ENCODE data around the gene RUFY4.

Gene RUFY4

DNA sequence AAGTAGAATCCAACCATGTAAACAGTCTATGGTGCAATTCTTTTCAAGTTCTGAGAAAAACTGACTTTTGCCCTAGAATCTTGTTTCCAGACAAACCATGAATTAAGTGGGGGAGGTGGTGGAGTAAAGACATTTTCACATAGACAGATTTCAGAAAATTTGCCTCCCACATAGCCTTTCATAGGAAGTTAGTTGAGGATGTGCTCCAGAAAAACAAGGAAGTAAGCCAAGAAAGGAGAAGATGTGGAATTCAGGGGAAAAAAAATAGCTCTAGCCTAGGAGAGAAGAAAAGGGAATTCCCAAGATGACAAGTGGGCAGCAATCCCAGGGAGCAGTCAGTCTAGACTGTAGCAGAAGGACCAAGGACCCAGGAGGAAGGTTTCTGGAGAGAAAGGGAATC is 17.4 kb downstream of the RUFY4 start:
- H3K36me3 ChIP-seq (ENCODE audit: control insufficient read depth in 1 of 2, insufficient read depth in 2 of 2, low read length in 2 of 2): no peaks in the 10 kb centered on the region
- no peak overlapping the region for H2AK5ac ChIP-seq (ENCODE audit: low read length)

DNA sequence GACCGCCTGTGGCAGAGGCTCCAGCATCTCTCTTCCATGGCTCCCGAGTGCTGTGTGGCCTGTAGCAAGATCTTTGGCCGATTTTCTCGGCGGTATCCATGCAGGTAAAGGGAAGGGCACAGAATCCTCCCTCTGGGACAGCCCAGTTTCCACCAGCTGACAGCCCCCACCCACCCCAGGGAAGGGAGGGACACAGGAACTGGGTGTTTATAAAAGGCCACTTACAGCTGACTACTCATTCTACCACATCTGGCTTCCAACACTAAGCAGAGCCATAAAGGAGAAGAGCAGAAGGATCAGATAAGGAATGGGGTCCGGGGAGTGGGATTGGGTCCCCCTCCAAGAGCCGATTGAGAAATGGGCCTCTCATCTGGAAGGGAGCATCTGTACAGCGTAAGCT is 20.2 kb downstream of the RUFY4 start:
- Histone ChIP-seq H3K36me3 (ENCODE audit: control insufficient read depth in 1 of 2, insufficient read depth in 2 of 2, low read length in 2 of 2) (no peaks in the 10 kb centered on the region), H4K8ac (ENCODE audit: low read depth, low read length) (no peak overlapping the region), H3K79me2 (ENCODE audit: control insufficient read depth, insufficient read depth, low read length, poor library complexity) (no peaks in the 10 kb centered on the region), H3K4ac (ENCODE audit: low read depth, low read length) (no peak overlapping the region), H3K14ac (ENCODE audit: low read length) (no peak overlapping the region), H2BK120ac (ENCODE audit: insufficient read depth, low read length, poor library complexity) (no peak overlapping the region), H3K27ac (ENCODE audit: low read depth, low read length) (no peak overlapping the region), H3K23ac (ENCODE audit: low read length) (no peak overlapping the region), H4K91ac (ENCODE audit: low read depth, low read length) (no peak overlapping the region), H3K18ac (ENCODE audit: low read length) (no peak overlapping the region), H3K4me1 (ENCODE audit: control insufficient read depth in 1 of 2, insufficient read depth in 2 of 2, low read length in 2 of 2) (no peaks in the 10 kb centered on the region), H2BK5ac (ENCODE audit: low read depth, low read length, poor library complexity) (no peak overlapping the region), H3K4me2 (ENCODE audit: low read length) (no peak overlapping the region), H3K9me3 (ENCODE audit: insufficient read depth, low read depth, low read length) (peaks cover 2% of the 10 kb centered on the region), H2BK12ac (ENCODE audit: low read length) (no peak overlapping the region), H3K27me3 (ENCODE audit: insufficient read depth, low read length) (no peaks in the 10 kb centered on the region), H3K9ac (ENCODE audit: low read length) (no peak overlapping the region), H4K12ac (ENCODE audit: low read depth, low read length) (no peak overlapping the region), H3K4me3 (ENCODE audit: low read depth, low read length) (no peak overlapping the region), H3K79me1 (ENCODE audit: low read length) (no peaks in the 10 kb centered on the region), H2AK5ac (ENCODE audit: low read length) (no peak overlapping the region), H2AFZ (ENCODE audit: insufficient read depth, low read length, poor library complexity) (no peak overlapping the region)
- no CpG with 5 or more reads among the region's 8 CpGs for WGBS (ENCODE audit: extremely low coverage, insufficient coverage, insufficient read length)
- no peak for DNase-seq

More for the DNA sequence above, 17.4 kb downstream of the RUFY4 start:
- H2BK12ac ChIP-seq (ENCODE audit: low read length): no peak overlapping the region
- no peaks in the 10 kb centered on the region for H3K4me1 ChIP-seq (ENCODE audit: control insufficient read depth in 1 of 2, insufficient read depth in 2 of 2, low read length in 2 of 2)
- H2BK120ac ChIP-seq (ENCODE audit: insufficient read depth, low read length, poor library complexity): no peak overlapping the region
- H4K12ac ChIP-seq (ENCODE audit: low read depth, low read length): no peak overlapping the region
- H3K23ac ChIP-seq (ENCODE audit: low read length): no peak overlapping the region
- H3K27ac ChIP-seq (ENCODE audit: low read depth, low read length): no peak overlapping the region
- no peaks in the 10 kb centered on the region for H3K27me3 ChIP-seq (ENCODE audit: insufficient read depth, low read length)
- H3K4me2 ChIP-seq (ENCODE audit: low read length): no peak overlapping the region
- no peaks in the 10 kb centered on the region for H3K79me2 ChIP-seq (ENCODE audit: control insufficient read depth, insufficient read depth, low read length, poor library complexity)
- peaks cover 5% of the 10 kb centered on the region for H3K9me3 ChIP-seq (ENCODE audit: insufficient read depth, low read depth, low read length)
- no peak overlapping the region for H3K4ac ChIP-seq (ENCODE audit: low read depth, low read length)
- H3K18ac ChIP-seq (ENCODE audit: low read length): no peak overlapping the region
- no peak overlapping the region for H2AFZ ChIP-seq (ENCODE audit: insufficient read depth, low read length, poor library complexity)
- no peak overlapping the region for H4K8ac ChIP-seq (ENCODE audit: low read depth, low read length)
- H3K79me1 ChIP-seq (ENCODE audit: low read length): no peaks in the 10 kb centered on the region
- no peak overlapping the region for H3K9ac ChIP-seq (ENCODE audit: low read length)
- H3K4me3 ChIP-seq (ENCODE audit: low read depth, low read length): no peak overlapping the region
- no peak overlapping the region for H4K91ac ChIP-seq (ENCODE audit: low read depth, low read length)
- no peak for DNase-seq
- no peak overlapping the region for H2BK5ac ChIP-seq (ENCODE audit: low read depth, low read length, poor library complexity)
- no peak overlapping the region for H3K14ac ChIP-seq (ENCODE audit: low read length)

DNA sequence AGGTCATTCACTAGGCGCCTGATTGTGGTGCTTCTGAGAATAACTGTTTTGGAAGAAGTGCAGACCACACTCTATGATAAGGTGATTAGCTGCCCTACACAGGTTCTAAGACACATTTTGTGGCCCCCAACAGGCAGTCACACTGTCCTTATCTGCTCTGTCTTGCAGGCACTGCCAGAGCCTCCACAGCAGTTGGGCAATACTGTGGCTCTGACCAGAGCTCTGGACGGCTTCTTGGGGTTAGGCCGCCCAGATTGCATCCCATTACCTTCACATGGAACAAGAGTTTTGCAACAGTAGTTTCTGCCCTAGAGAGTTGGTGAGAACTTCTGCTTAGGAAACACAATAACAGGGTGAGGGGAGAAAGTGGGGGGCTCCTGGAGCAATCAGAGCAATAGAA is 22.7 kb downstream of the RUFY4 start:
- no peaks in the 10 kb centered on the region for H3K36me3 ChIP-seq (ENCODE audit: control insufficient read depth in 1 of 2, insufficient read depth in 2 of 2, low read length in 2 of 2)

DNA sequence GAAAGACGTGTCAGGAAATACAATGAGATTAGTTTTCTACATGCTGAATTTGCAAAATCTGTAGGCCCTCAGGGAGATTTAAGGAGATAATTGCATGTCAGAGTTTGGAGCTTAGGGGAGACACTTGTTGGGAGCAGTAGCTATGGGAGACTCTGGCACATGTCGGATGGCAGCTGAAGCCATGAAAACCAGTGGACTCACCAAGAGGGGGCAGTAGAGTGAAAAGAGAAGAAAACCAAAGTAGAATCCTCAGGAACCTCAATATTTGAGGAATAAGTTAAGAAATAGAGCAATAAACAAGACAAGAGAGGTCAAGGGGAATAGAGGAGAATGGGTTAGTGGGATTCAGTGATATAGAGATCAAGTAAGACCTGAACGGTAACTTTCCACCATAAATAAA is 24.8 kb downstream of the RUFY4 start:
- Histone ChIP-seq H4K91ac (ENCODE audit: low read depth, low read length) (no peak overlapping the region), H3K14ac (ENCODE audit: low read length) (no peak overlapping the region), H3K9me3 (ENCODE audit: insufficient read depth, low read depth, low read length) (peaks cover 2% of the 10 kb centered on the region), H3K27ac (ENCODE audit: low read depth, low read length) (no peak overlapping the region), H3K27me3 (ENCODE audit: insufficient read depth, low read length) (no peaks in the 10 kb centered on the region), H2AK5ac (ENCODE audit: low read length) (no peak overlapping the region), H3K4me2 (ENCODE audit: low read length) (no peak overlapping the region), H3K79me1 (ENCODE audit: low read length) (no peaks in the 10 kb centered on the region), H3K4me3 (ENCODE audit: low read depth, low read length) (no peak overlapping the region), H4K8ac (ENCODE audit: low read depth, low read length) (no peak overlapping the region), H3K23ac (ENCODE audit: low read length) (no peak overlapping the region), H2AFZ (ENCODE audit: insufficient read depth, low read length, poor library complexity) (no peak overlapping the region), H3K18ac (ENCODE audit: low read length) (no peak overlapping the region), H4K12ac (ENCODE audit: low read depth, low read length) (no peak overlapping the region), H2BK5ac (ENCODE audit: low read depth, low read length, poor library complexity) (no peak overlapping the region), H3K9ac (ENCODE audit: low read length) (no peak overlapping the region), H2BK12ac (ENCODE audit: low read length) (no peak overlapping the region), H3K4ac (ENCODE audit: low read depth, low read length) (no peak overlapping the region), H2BK120ac (ENCODE audit: insufficient read depth, low read length, poor library complexity) (no peak overlapping the region), H3K36me3 (ENCODE audit: control insufficient read depth in 1 of 2, insufficient read depth in 2 of 2, low read length in 2 of 2) (no peaks in the 10 kb centered on the region), H3K4me1 (ENCODE audit: control insufficient read depth in 1 of 2, insufficient read depth in 2 of 2, low read length in 2 of 2) (no peaks in the 10 kb centered on the region), H3K79me2 (ENCODE audit: control insufficient read depth, insufficient read depth, low read length, poor library complexity) (no peaks in the 10 kb centered on the region)
- DNase-seq: peak in 1 of 2 donors; percentile 31
- WGBS (ENCODE audit: extremely low coverage, insufficient coverage, insufficient read length): no CpG with 5 or more reads among the region's 3 CpGs

More for the DNA sequence above, 22.7 kb downstream of the RUFY4 start:
- H3K18ac ChIP-seq (ENCODE audit: low read length): no peak overlapping the region
- H2BK120ac ChIP-seq (ENCODE audit: insufficient read depth, low read length, poor library complexity): no peak overlapping the region
- H3K9ac ChIP-seq (ENCODE audit: low read length): no peak overlapping the region
- H3K27me3 ChIP-seq (ENCODE audit: insufficient read depth, low read length): no peaks in the 10 kb centered on the region
- no peak overlapping the region for H3K27ac ChIP-seq (ENCODE audit: low read depth, low read length)
- no peak overlapping the region for H2BK12ac ChIP-seq (ENCODE audit: low read length)
- H3K4me2 ChIP-seq (ENCODE audit: low read length): no peak overlapping the region
- H4K91ac ChIP-seq (ENCODE audit: low read depth, low read length): no peak overlapping the region
- H3K14ac ChIP-seq (ENCODE audit: low read length): no peak overlapping the region
- H2AK5ac ChIP-seq (ENCODE audit: low read length): no peak overlapping the region
- H3K23ac ChIP-seq (ENCODE audit: low read length): no peak overlapping the region
- no CpG with 5 or more reads among the region's 3 CpGs for WGBS (ENCODE audit: extremely low coverage, insufficient coverage, insufficient read length)
- no peak overlapping the region for H3K4ac ChIP-seq (ENCODE audit: low read depth, low read length)
- H4K8ac ChIP-seq (ENCODE audit: low read depth, low read length): no peak overlapping the region
- no peaks in the 10 kb centered on the region for H3K79me1 ChIP-seq (ENCODE audit: low read length)
- no peak overlapping the region for H2BK5ac ChIP-seq (ENCODE audit: low read depth, low read length, poor library complexity)
- DNase-seq: no peak
- H2AFZ ChIP-seq (ENCODE audit: insufficient read depth, low read length, poor library complexity): no peak overlapping the region
- no peak overlapping the region for H3K4me3 ChIP-seq (ENCODE audit: low read depth, low read length)
- H3K79me2 ChIP-seq (ENCODE audit: control insufficient read depth, insufficient read depth, low read length, poor library complexity): no peaks in the 10 kb centered on the region
- H3K4me1 ChIP-seq (ENCODE audit: control insufficient read depth in 1 of 2, insufficient read depth in 2 of 2, low read length in 2 of 2): no peaks in the 10 kb centered on the region
- peaks cover 2% of the 10 kb centered on the region for H3K9me3 ChIP-seq (ENCODE audit: insufficient read depth, low read depth, low read length)
- no peak overlapping the region for H4K12ac ChIP-seq (ENCODE audit: low read depth, low read length)

Measured in trophoblast cell (in vitro differentiated cells and primary cell).